GM12873 (cell line): ENCODE results near the gene SPNS3.

Source experiments
- CTCF ChIP-seq: IDR thresholded peaks from 2 replicates; pipeline ENCODE4 v1.5.1; 2012; ENCODE audit warnings: low read depth, mild to moderate bottlenecking, moderate library complexity, low read length, control low read depth; ENCODE audit not compliant: insufficient read depth; ENCODE audit errors: missing control alignments

Gene SPNS3

GRCh38 chr17:4474093-4474492 is 40.4 kb downstream of the SPNS3 start:
- no peak for TF ChIP-seq CTCF

- no peak for TF ChIP-seq CTCF
These were observed 41.3 kb downstream of the SPNS3 start for GRCh38 chr17:4475001-4475400.

- no peak for TF ChIP-seq CTCF
These were observed 41.7 kb downstream of the SPNS3 start for GRCh38 chr17:4475463-4475862.

DNA sequence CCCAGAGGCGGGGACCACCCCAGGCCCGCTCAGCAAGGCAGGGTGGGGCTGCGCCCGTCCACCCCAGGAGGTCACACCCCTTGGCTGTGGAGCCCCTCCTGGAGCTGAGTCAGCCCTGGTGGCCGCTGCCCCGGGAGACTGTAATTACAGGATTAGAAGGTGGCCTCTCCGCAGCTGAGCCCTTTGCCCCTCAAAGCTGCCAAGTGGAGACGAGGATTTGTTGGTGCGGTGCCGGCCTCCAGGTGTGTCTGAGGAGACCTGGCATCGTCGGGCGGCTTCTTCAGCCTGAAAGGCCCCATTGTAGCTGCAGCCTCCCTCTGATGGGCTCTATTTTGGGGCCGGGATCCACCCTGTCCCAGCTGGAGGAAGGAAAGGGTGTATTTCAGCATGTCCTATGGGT is 42.3 kb downstream of the SPNS3 start:
- no peak for TF ChIP-seq CTCF

DNA sequence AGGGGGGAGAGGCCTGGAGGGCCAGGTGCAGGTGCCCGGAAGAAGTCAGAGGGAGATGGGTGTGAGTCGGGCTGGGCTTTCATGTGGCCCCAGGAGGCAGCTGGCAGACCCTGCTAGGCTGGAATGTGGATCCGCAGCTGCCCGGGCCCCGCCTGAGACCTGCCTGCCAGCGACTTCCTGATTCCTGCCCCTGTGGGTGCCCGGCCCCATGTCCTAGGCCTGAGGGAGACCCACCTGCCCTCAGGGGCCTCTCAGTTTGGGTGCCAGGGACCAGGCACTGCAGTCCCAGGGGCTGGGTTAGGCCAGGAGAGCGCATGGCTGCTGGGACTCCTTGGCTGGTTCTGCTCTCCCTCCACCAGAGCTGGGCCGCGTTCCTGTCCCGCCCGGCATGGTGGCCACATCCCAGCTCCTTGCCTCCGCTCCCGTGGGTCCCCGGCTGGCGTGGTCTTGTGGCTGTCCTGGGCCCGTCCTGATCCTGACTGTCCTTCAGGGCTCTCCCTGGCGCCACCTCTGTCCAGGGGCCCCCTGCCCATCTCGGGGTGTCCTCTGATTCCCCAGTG is 42.9 kb downstream of the SPNS3 start:
- TF ChIP-seq CTCF = no peak

DNA sequence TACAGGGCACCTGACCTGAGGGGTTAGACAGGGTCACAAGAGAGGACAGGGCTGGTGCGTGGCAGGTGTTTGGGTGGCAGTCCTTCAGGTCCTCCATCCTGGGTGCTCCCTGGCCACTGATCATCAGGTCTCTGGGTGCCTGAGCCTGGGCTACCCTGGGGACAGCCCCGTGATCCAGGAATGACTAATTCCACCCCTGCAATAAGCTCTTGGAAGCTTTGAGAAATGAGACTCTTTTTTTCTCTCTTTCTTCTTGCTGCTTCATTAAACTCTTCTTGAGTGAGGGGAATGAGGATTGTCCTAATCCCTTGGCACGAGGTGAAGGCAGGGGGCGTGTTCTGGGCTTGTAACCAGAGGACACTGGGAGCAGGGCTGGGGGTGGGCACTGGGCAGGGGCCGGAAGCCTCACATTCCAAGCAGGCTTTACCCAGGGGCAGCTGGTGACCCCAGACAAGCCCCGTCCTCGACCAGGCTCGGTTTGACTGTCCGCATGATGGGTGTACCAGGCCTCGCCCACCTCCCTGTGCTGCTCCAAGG is 43.6 kb downstream of the SPNS3 start:
- TF ChIP-seq CTCF = no peak

DNA sequence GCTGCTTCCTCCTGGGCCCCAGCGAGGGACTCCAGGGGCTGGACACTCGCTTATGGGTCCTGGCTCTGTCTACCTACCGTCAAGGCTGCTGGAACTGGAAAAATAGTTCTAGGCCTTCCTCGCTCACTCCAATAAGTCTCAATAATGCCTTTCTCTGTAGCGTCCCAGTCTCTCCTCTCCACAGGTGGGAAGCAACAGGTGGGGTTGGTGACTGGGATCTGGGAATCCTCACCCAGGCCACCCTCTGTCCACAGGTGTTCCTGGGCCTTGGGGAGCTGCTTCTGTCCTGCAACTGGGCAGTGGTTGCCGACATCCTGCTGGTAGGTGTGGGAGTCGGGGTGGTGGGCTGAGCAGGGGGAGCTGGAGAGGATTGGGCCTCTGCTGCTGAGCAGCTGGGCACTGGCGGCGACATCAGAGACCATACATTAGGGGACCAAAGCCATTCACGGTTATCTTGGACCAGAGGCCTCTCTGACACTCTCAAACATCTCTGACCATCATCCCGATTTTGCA is 44.6 kb downstream of the SPNS3 start:
- no peak for TF ChIP-seq CTCF
